HepG2 (cell line): Measurements from ENCODE around the gene ST14. TPM values are rescaled to one million over a fixed set of nuclear protein-coding genes. Genes with fewer than 3 reads are reported as not detected.
A peak's percentile ranks its signal among the peaks of the same experiment; 100 is the strongest.

ENCODE experiments used
- AHR ChIP-seq: IDR thresholded peaks from 2 replicates; pipeline ENCODE4 v1.6.1; 2018; ENCODE audit warnings: missing genetic modification reagents, missing compliant biosample characterization
- BRD4 ChIP-seq: sonication (generic); formaldehyde crosslinking; IDR thresholded peaks from 2 replicates; pipeline ENCODE4 v1.4.0; 2020; ENCODE audit warnings: missing genetic modification reagents
- CENPT ChIP-seq: sonication (generic); formaldehyde crosslinking; IDR thresholded peaks from 2 replicates; pipeline ENCODE4 v1.8.0; 2022; ENCODE audit warnings: low read depth, mild to moderate bottlenecking, moderate library complexity, missing genetic modification reagents
- CREB1 ChIP-seq, 2 experiments: fragments of 450-650 bp in 1 of 2; IDR thresholded peaks; 2 replicates each; pipeline ENCODE4 v1.6.1; 2016 to 2017; ENCODE audit warnings: control low read depth in 1 of 2, mild to moderate bottlenecking in 1 of 2, missing compliant biosample characterization in 1 of 2, missing genetic modification characterization in 1 of 2
- CREBL2 ChIP-seq: sonication (generic); formaldehyde crosslinking; IDR thresholded peaks from 2 replicates; pipeline ENCODE4 v1.8.1; 2023; ENCODE audit warnings: missing genetic modification reagents, mild to moderate bottlenecking, borderline replicate concordance
- ETS1 ChIP-seq: sonication (generic); formaldehyde crosslinking; IDR thresholded peaks from 2 replicates; pipeline ENCODE4 v1.4.0; 2020; ENCODE audit warnings: missing genetic modification reagents
- GLMP ChIP-seq: sonication (generic); formaldehyde crosslinking; IDR thresholded peaks from 2 replicates; pipeline ENCODE4 v1.9.0; 2021; ENCODE audit warnings: missing genetic modification reagents, mild to moderate bottlenecking, borderline replicate concordance
- ISX ChIP-seq: sonication (generic); formaldehyde crosslinking; conservative IDR thresholded peaks from 2 replicates; pipeline ENCODE4 v1.5.0; 2020; ENCODE audit warnings: missing genetic modification reagents
- KDM1A ChIP-seq: IDR thresholded peaks from 2 replicates; pipeline ENCODE4 v1.6.1; 2016; ENCODE audit warnings: missing compliant biosample characterization
- MYC ChIP-seq: sonication (generic); formaldehyde crosslinking; IDR thresholded peaks from 2 replicates; pipeline ENCODE4 v1.9.0; 2021; ENCODE audit warnings: missing genetic modification reagents, borderline replicate concordance
- NRL ChIP-seq: sonication (generic); formaldehyde crosslinking; IDR thresholded peaks from 2 replicates; pipeline ENCODE4 v1.5.0; 2020; ENCODE audit warnings: missing genetic modification reagents, mild to moderate bottlenecking, moderate library complexity, borderline replicate concordance
- PRPF4 ChIP-seq: fragments of 200-400 bp; formaldehyde crosslinking; IDR thresholded peaks from 2 replicates; pipeline ENCODE4 v1.6.1; 2016; ENCODE audit warnings: low read length, low read depth; ENCODE audit not compliant: poor library complexity, severe bottlenecking
- RNF219 ChIP-seq: sonication (generic); formaldehyde crosslinking; IDR thresholded peaks from 2 replicates; pipeline ENCODE4 v1.5.0; 2020; ENCODE audit warnings: mild to moderate bottlenecking, missing genetic modification reagents
- TAF1 ChIP-seq: sonication (generic); formaldehyde crosslinking; IDR thresholded peaks from 2 replicates; pipeline ENCODE4 v1.4.0; 2020; ENCODE audit warnings: missing genetic modification reagents
- ZBTB26 ChIP-seq: IDR thresholded peaks from 2 replicates; pipeline ENCODE4 v1.6.1; 2016; ENCODE audit warnings: missing compliant biosample characterization, missing genetic modification reagents, borderline replicate concordance
- ZMYM3 ChIP-seq: sonication (generic); formaldehyde crosslinking; IDR thresholded peaks from 2 replicates; pipeline ENCODE4 v1.5.1; 2020; ENCODE audit warnings: mild to moderate bottlenecking, missing genetic modification reagents
- ZNF256 ChIP-seq: sonication (generic); formaldehyde crosslinking; conservative IDR thresholded peaks from 2 replicates; pipeline ENCODE4 v1.4.0; 2020; ENCODE audit warnings: missing genetic modification reagents
- ZNF354B ChIP-seq: sonication (generic); formaldehyde crosslinking; IDR thresholded peaks from 2 replicates; pipeline ENCODE4 v1.8.0; 2022; ENCODE audit warnings: mild to moderate bottlenecking, missing genetic modification reagents
- ZNF367 ChIP-seq: sonication (generic); formaldehyde crosslinking; IDR thresholded peaks from 2 replicates; pipeline ENCODE4 v1.4.0; 2020; ENCODE audit warnings: missing genetic modification reagents, borderline replicate concordance
- ZNF547 ChIP-seq: sonication (generic); formaldehyde crosslinking; IDR thresholded peaks from 2 replicates; pipeline ENCODE4 v1.5.1; 2020; ENCODE audit warnings: mild to moderate bottlenecking, missing genetic modification reagents
- ZNF839 ChIP-seq: sonication (generic); formaldehyde crosslinking; IDR thresholded peaks from 2 replicates; pipeline ENCODE4 v1.4.0; 2020; ENCODE audit warnings: missing genetic modification reagents, mild to moderate bottlenecking, borderline replicate concordance
- polyA plus RNA-seq, 8 experiments: library from polyadenylated mRNA; depleted of rRNA in 3 of 8; stranded (reverse) in 7 of 8; unstranded in 1 of 8; fragments of >200 nt; fragmentation: Illumina TruSeq in 4 of 8; extraction: Trizol in 4 of 8; gene quantifications; 2 replicates each; pipeline versions ENCODE4 v1.2.1 to v1.2.3, GENCODE V29; 2011 to 2016; ENCODE audit warnings: low read depth in 4 of 8, missing spikeins in 1 of 8, mixed read lengths in 1 of 8; ENCODE audit not compliant: insufficient read depth in 1 of 8
- total RNA-seq, 5 experiments: library from RNA; depleted of rRNA; stranded (reverse); fragments of >200 nt; fragmentation: Illumina TruSeq; extraction: Trizol; gene quantifications; 2 replicates each; pipeline ENCODE4 v1.2.3, GENCODE V29; 2016; ENCODE audit warnings: low read depth in 1 of 5

The ST14 gene
- total and polyA plus RNA-seq, 2 of the 13 experiments (the other 11 are each of a cell fraction or from before 2014, with no cell fraction given) = 0.88 to 1.4 TPM

GRCh38 chr11:130163346-130164220, 4.0 kb downstream of the ST14 start (continued):
- TF ChIP-seq ZNF547 = peak; percentile 40; the same call in 1 of the 2 replicates
- no peak for TF ChIP-seq ZNF256 (CRISPR knock-in tag)
- no peak for TF ChIP-seq ETS1 (CRISPR knock-in tag)
- no peak; the same call in 1 of the 2 replicates for TF ChIP-seq NRL (CRISPR knock-in tag)
- 0 out of 2 replicates have a peak, but pooled peaks have one; percentile 72 for TF ChIP-seq ZBTB26 (CRISPR knock-in tag)
- peak; percentile 81 for TF ChIP-seq BRD4 (CRISPR knock-in tag)
- TF ChIP-seq PRPF4 = no peak
- TF ChIP-seq ZNF354B = 0 out of 2 replicates have a peak, but pooled peaks have one; percentile 46
- TF ChIP-seq ZMYM3 = peak; percentile 65
- TF ChIP-seq AHR (CRISPR knock-in tag) = no peak
- TF ChIP-seq KDM1A (CRISPR knock-in tag) = no peak
- TF ChIP-seq CENPT (CRISPR knock-in tag) = no peak
- peak; percentile 40; the same call in 1 of the 2 replicates for TF ChIP-seq CREBL2
- no peak; the same call in 1 of the 2 replicates for TF ChIP-seq ZNF839 (CRISPR knock-in tag)
- TF ChIP-seq MYC (CRISPR knock-in tag) = peak; percentile 69; the same call in 1 of the 2 replicates
- no peak for TF ChIP-seq ZNF367 (CRISPR knock-in tag)
- no peak for TF ChIP-seq ISX
- peak; percentile 54; the same call in 1 of the 2 replicates for TF ChIP-seq TAF1
- TF ChIP-seq GLMP (CRISPR knock-in tag) = no peak
- TF ChIP-seq RNF219 = no peak
- no peak for TF ChIP-seq CREB1 (IDR thresholded peaks at IDR 0.05)
- TF ChIP-seq CREB1 (CRISPR knock-in tag; IDR thresholded peaks at IDR 0.05) = no peak
